Measurements from ENCODE around the gene NFRKB. TPM values are rescaled to one million over a fixed set of nuclear protein-coding genes. Genes with fewer than 3 reads are reported as not detected.

The NFRKB gene
- total RNA-seq, 1 experiment from 2014 or later = 27.4 TPM

DNA sequence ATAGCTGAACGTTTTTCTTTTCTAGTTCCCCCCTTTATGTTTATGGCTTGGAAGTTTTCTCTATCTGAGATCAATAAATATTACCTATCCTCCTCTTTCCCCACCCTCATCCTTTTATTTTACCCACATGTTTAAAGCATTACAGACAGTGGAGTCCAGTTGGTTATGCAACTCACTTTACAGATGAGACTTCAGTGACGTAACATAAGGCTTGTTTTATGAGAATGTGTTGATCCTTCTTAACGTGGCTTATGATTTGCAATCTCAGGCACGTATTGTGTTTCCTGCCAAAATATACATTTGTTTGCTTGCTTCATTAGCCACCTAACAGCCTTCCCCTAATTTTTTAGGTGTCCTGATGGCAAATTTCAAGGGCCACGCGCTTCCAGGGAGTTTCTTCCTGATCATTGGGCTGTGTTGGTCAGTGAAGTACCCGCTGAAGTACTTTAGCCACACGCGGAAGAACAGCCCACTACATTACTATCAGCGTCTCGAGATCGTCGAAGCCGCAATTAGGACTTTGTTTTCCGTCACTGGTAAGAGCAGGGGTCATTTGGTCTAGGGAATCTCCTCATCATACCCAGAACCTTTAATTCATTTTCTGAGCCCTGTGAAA lies 43.1 kb downstream of the NFRKB start:
- Histone ChIP-seq H3K9ac (ENCODE audit: low read length) (no peak overlapping the region), H3K4me3 (replicated peaks in 1 of 2; ENCODE audit: low read depth in 1 of 2, low read length in 2 of 2) (no peak overlapping the region), H3K36me3 (ENCODE audit: control insufficient read depth in 1 of 2, insufficient read depth in 2 of 2, low read length in 2 of 2) (no peaks in the 10 kb centered on the region), H3K27me3 (ENCODE audit: insufficient read depth, low read length) (no peaks in the 10 kb centered on the region), H3K79me2 (ENCODE audit: insufficient read depth, low read length) (no peaks in the 10 kb centered on the region), H4K20me1 (ENCODE audit: insufficient read depth) (no peaks in the 10 kb centered on the region), H2AFZ (ENCODE audit: low read depth, low read length, poor library complexity, severe bottlenecking) (no peak overlapping the region), H3K9me3 (ENCODE audit: control insufficient read depth in 1 of 2, insufficient read depth in 1 of 2, low read depth in 1 of 2, low read length in 2 of 2) (no peaks in the 10 kb centered on the region), H3K4me1 (ENCODE audit: control insufficient read depth in 1 of 2, insufficient read depth in 2 of 2, low read length in 2 of 2) (no peaks in the 10 kb centered on the region), H3K9me2 (ENCODE audit: insufficient read depth) (no peaks in the 10 kb centered on the region), H3K4me2 (ENCODE audit: low read length) (no peak overlapping the region), H3K27ac (ENCODE audit: low read depth, low read length) (no peak overlapping the region)
- ChIA-PET POLR2A (no interaction called here), RAD21 (ENCODE audit: low non-redundant PET in 1 of 2, low total read pairs in 2 of 2, uncharacterized antibody in 2 of 2, unreplicated experiment in 2 of 2) (no interaction called here), CTCF (no interaction called here)
- no peak for DNase-seq (ENCODE audit: low read depth, low spot score)
- intact Hi-C loops (cut with micrococcal nuclease) = no loop called here
- no peak for ATAC-seq
- TF ChIP-seq ZNF274 (IDR thresholded peaks at IDR 0.05; ENCODE audit: low read depth, low read length) = no peak
- no TSS peak for BruUV-seq (replicated peaks)

DNA sequence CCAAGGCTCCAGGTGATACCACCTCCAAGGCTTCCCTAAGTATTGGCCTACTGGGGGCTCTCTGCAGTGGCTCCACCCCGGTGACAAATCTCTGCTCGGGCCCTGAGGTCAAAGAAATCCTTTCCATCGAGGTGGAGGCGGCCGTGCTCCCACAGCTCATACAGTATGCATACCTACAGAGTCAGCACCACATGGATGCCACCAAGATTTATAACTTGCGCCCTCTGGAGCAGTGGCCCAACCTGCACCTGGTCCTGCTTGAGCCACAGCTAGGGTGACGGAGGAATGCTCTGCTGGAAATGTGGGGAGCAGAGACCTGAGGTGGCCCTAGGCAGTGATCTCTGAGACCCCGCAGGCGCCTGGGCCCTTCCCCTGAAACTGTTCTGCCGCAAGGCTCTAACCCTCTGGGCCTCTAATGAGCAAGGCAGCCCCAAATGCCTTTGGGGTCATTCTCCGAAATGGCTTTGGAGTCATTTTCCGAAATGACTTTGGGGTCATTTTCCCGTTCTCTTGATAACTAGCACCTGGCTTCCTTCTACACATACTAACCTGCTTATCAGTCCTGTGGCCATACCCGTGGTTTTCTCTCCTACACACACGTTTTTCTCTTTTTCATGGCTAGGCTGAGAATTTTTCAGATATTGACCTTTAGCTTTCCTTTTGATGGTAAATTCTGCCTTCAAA lies 45.8 kb downstream of the NFRKB start:
- intact Hi-C loops (cut with micrococcal nuclease) = no loop called here
- H3K79me2 ChIP-seq (ENCODE audit: insufficient read depth, low read length) = no peaks in the 10 kb centered on the region
- H2AFZ ChIP-seq (ENCODE audit: low read depth, low read length, poor library complexity, severe bottlenecking) = no peak overlapping the region
- H3K4me3 ChIP-seq (replicated peaks in 1 of 2; ENCODE audit: low read depth in 1 of 2, low read length in 2 of 2) = no peak overlapping the region
- no peaks in the 10 kb centered on the region for H4K20me1 ChIP-seq (ENCODE audit: insufficient read depth)
- no peaks in the 10 kb centered on the region for H3K9me2 ChIP-seq (ENCODE audit: insufficient read depth)
- no peaks in the 10 kb centered on the region for H3K4me1 ChIP-seq (ENCODE audit: control insufficient read depth in 1 of 2, insufficient read depth in 2 of 2, low read length in 2 of 2)
- DNase-seq (ENCODE audit: low read depth, low spot score) (no peak), ATAC-seq (no peak)
- H3K9ac ChIP-seq (ENCODE audit: low read length) = no peak overlapping the region
- no peak overlapping the region for H3K4me2 ChIP-seq (ENCODE audit: low read length)
- TF ChIP-seq CBX3 (IDR thresholded peaks at IDR 0.05; ENCODE audit: low read depth) (no peak), SIN3A (IDR thresholded peaks at IDR 0.05; ENCODE audit: low read depth) (no peak), TCF7L2 (IDR thresholded peaks at IDR 0.05; ENCODE audit: borderline replicate concordance, extremely low read depth, insufficient read depth, insufficient read length) (no peak), JUND (IDR thresholded peaks at IDR 0.05) (no peak), EGR1 (IDR thresholded peaks at IDR 0.05; ENCODE audit: low read depth) (no peak), EZH2phosphoT487 (IDR thresholded peaks at IDR 0.05; ENCODE audit: borderline replicate concordance) (no peak), FOSL1 (IDR thresholded peaks at IDR 0.05; ENCODE audit: low read depth) (no peak), RAD21 (IDR thresholded peaks at IDR 0.05; ENCODE audit: low read depth) (no peak), POLR2AphosphoS5 (IDR thresholded peaks at IDR 0.05; ENCODE audit: low read depth, low read length) (no peak), ZNF274 (IDR thresholded peaks at IDR 0.05; ENCODE audit: low read depth, low read length) (no peak)
- TF ChIP-seq, protein P1, sequence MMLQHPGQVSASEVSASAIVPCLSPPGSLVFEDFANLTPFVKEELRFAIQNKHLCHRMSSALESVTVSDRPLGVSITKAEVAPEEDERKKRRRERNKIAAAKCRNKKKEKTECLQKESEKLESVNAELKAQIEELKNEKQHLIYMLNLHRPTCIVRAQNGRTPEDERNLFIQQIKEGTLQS (IDR thresholded peaks at IDR 0.05) = no peak
- TF ChIP-seq, protein P2, sequence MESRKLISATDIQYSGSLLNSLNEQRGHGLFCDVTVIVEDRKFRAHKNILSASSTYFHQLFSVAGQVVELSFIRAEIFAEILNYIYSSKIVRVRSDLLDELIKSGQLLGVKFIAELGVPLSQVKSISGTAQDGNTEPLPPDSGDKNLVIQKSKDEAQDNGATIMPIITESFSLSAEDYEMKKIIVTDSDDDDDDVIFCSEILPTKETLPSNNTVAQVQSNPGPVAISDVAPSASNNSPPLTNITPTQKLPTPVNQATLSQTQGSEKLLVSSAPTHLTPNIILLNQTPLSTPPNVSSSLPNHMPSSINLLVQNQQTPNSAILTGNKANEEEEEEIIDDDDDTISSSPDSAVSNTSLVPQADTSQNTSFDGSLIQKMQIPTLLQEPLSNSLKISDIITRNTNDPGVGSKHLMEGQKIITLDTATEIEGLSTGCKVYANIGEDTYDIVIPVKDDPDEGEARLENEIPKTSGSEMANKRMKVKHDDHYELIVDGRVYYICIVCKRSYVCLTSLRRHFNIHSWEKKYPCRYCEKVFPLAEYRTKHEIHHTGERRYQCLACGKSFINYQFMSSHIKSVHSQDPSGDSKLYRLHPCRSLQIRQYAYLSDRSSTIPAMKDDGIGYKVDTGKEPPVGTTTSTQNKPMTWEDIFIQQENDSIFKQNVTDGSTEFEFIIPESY (IDR thresholded peaks at IDR 0.05; ENCODE audit: extremely low read depth, insufficient replicate concordance, low read length) = no peak
- TF ChIP-seq, protein P3, sequence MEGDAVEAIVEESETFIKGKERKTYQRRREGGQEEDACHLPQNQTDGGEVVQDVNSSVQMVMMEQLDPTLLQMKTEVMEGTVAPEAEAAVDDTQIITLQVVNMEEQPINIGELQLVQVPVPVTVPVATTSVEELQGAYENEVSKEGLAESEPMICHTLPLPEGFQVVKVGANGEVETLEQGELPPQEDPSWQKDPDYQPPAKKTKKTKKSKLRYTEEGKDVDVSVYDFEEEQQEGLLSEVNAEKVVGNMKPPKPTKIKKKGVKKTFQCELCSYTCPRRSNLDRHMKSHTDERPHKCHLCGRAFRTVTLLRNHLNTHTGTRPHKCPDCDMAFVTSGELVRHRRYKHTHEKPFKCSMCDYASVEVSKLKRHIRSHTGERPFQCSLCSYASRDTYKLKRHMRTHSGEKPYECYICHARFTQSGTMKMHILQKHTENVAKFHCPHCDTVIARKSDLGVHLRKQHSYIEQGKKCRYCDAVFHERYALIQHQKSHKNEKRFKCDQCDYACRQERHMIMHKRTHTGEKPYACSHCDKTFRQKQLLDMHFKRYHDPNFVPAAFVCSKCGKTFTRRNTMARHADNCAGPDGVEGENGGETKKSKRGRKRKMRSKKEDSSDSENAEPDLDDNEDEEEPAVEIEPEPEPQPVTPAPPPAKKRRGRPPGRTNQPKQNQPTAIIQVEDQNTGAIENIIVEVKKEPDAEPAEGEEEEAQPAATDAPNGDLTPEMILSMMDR (IDR thresholded peaks at IDR 0.05 in 2 of 3, conservative IDR thresholded peaks at IDR 0.05 in 1 of 3; ENCODE audit: borderline replicate concordance in 1 of 3, insufficient read depth in 1 of 3, low read depth in 2 of 3, low read length in 2 of 3) = no peak
- TF ChIP-seq, protein P4, sequence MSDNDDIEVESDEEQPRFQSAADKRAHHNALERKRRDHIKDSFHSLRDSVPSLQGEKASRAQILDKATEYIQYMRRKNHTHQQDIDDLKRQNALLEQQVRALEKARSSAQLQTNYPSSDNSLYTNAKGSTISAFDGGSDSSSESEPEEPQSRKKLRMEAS (IDR thresholded peaks at IDR 0.05) = no peak
- no peaks in the 10 kb centered on the region for H3K9me3 ChIP-seq (ENCODE audit: control insufficient read depth in 1 of 2, insufficient read depth in 1 of 2, low read depth in 1 of 2, low read length in 2 of 2)
- ChIA-PET POLR2A (no interaction called here), RAD21 (ENCODE audit: low non-redundant PET in 1 of 2, low total read pairs in 2 of 2, uncharacterized antibody in 2 of 2, unreplicated experiment in 2 of 2) (no interaction called here), CTCF (no interaction called here)
- no TSS peak for BruUV-seq (replicated peaks)
- no peak overlapping the region for H3K27ac ChIP-seq (ENCODE audit: low read depth, low read length)
- H3K27me3 ChIP-seq (ENCODE audit: insufficient read depth, low read length) = no peaks in the 10 kb centered on the region
- no peaks in the 10 kb centered on the region for H3K36me3 ChIP-seq (ENCODE audit: control insufficient read depth in 1 of 2, insufficient read depth in 2 of 2, low read length in 2 of 2)
